ENCODE results near the gene LYZL2.
"Not testable (repeated sequence)": the region's sequence is repeated elsewhere in the genome, so short reads cannot be mapped to it uniquely, and the experiment has no call there.

Gene LYZL2

DNA sequence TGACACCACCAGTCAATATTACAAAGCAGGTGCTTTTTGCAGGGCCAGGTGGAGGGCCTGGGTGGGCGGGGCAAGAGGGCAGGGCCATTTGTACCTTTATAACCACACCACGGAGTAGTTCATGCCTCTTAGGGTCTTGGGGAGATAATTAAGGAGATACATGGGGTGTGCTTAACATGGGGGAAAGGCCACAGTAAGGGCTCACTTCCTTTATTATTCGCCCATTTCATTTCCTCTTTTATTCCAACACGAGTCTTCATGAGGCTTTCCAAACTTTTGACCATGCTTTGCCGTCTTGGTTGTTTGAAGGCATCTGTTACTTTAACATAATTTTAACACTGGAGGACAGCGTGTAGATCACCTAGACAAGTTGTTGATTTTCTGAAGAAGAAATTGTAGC is 33.3 kb upstream of the LYZL2 start:
- TF ChIP-seq CTCF (IDR thresholded peaks at IDR 0.05; ENCODE audit: low read length, missing control alignments), result no peak
- H3K4me3 ChIP-seq (replicated peaks; ENCODE audit: low read depth, low read length), result no peak overlapping the region
- DNase-seq (ENCODE audit: low read depth), result no peak

DNA sequence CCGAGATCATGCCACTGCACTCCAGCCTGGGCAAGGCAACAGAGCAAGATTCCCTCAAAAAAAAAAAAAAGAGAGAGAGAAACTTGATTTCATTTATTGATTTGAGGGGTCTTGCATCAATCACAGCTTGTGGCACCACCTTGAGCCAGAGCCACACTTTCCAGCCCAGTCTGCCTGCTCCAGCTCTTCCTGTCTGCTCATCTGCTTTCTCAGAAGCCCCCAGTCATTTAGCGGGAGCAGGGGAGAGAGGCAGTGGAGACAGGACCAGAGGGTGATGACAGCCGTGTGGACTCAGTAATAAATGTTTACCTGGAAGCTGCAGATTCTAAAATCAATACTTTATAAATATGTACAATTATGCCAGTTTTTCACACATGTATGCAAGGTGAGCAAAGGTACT is 30.8 kb upstream of the LYZL2 start:
- DNase-seq (ENCODE audit: low read depth); H3K4me3 ChIP-seq (replicated peaks; ENCODE audit: low read depth, low read length): not testable (repeated sequence)

DNA sequence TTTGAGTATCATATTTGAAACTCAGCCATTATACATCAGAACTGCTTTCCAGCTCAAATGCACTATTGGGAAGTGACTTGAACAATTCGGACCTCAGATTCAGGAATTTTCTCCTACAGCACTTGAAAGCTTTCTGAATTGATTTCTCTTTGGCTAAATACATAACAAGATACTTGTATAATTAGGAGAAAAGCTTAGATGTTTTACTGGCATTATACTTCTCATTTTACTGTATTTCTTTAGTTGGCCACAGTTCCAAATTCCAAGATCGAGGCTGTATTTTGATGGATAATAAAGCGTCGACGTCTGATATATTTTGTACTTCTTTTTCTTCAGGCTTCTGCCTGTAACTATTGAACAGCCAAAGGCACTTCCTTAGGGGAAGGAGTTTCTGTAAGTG is 26.7 kb upstream of the LYZL2 start:
- H3K4me3 ChIP-seq (replicated peaks; ENCODE audit: low read depth, low read length), result no peak overlapping the region
- no peak for TF ChIP-seq CTCF (IDR thresholded peaks at IDR 0.05; ENCODE audit: low read length, missing control alignments)
- no peak for DNase-seq (ENCODE audit: low read depth)

GRCh38 chr10:30655001-30655400 is 25.4 kb upstream of the LYZL2 start:
- not testable (repeated sequence) for DNase-seq (ENCODE audit: low read depth)

GRCh38 chr10:30651470-30652397 is 22.2 kb upstream of the LYZL2 start:
- H3K4me3 ChIP-seq (replicated peaks; ENCODE audit: low read depth, low read length), result not testable (repeated sequence)
- peak; percentile 46 for DNase-seq (ENCODE audit: low read depth)

More at GRCh38 chr10:30655001-30655400, 25.4 kb upstream of the LYZL2 start:
- not testable (repeated sequence) for H3K4me3 ChIP-seq (replicated peaks; ENCODE audit: low read depth, low read length)

- H3K4me3 ChIP-seq (replicated peaks; ENCODE audit: low read depth, low read length), result no peak overlapping the region
- DNase-seq (ENCODE audit: low read depth), result no peak
- TF ChIP-seq CTCF (IDR thresholded peaks at IDR 0.05; ENCODE audit: low read length, missing control alignments), result no peak
Measured at GRCh38 chr10:30647089-30647488, 17.5 kb upstream of the LYZL2 start.

- no peak for TF ChIP-seq CTCF (IDR thresholded peaks at IDR 0.05; ENCODE audit: low read length, missing control alignments)
- DNase-seq (ENCODE audit: low read depth), result peak; percentile 53
- no peak overlapping the region for H3K4me3 ChIP-seq (replicated peaks; ENCODE audit: low read depth, low read length)
Measured at GRCh38 chr10:30645340-30645827, 15.8 kb upstream of the LYZL2 start.

GRCh38 chr10:30644408-30644861 is 14.9 kb upstream of the LYZL2 start:
- DNase-seq (ENCODE audit: low read depth), result peak; percentile 23
- H3K4me3 ChIP-seq (replicated peaks; ENCODE audit: low read depth, low read length), result not testable (repeated sequence)

- H3K4me3 ChIP-seq (replicated peaks; ENCODE audit: low read depth, low read length); DNase-seq (ENCODE audit: low read depth): not testable (repeated sequence)
Measured at GRCh38 chr10:30643557-30644199, 14.1 kb upstream of the LYZL2 start.

GRCh38 chr10:30642856-30643255 is 13.3 kb upstream of the LYZL2 start:
- not testable (repeated sequence) for DNase-seq (ENCODE audit: low read depth); H3K4me3 ChIP-seq (replicated peaks; ENCODE audit: low read depth, low read length)

Measured in fibroblast of pulmonary artery (primary cell).